H9 (cell line): ENCODE measurements around the gene CYSLTR2. TPM values are rescaled to one million over a fixed set of nuclear protein-coding genes. Genes with fewer than 3 reads are reported as not detected.

Experiments used
- DNase-seq: peaks from one replicate; pipeline ENCODE4 v3.0.0-alpha.2; 2017
- H2AFZ ChIP-seq: one replicate; pipeline ENCODE4 v1.6.1; 2013; ENCODE audit warnings: mild to moderate bottlenecking, low read length, control low read depth, moderate library complexity
- H2AK5ac ChIP-seq: 2 replicates; pipeline ENCODE4 v1.6.1; 2013; ENCODE audit warnings: low read length, control low read depth, mixed read lengths; ENCODE audit not compliant: insufficient read length
- H2BK120ac ChIP-seq: one replicate; pipeline ENCODE4 v1.6.1; 2013; ENCODE audit warnings: low read depth, mild to moderate bottlenecking, low read length, control low read depth, inconsistent platforms; ENCODE audit not compliant: poor library complexity, severe bottlenecking
- H2BK12ac ChIP-seq: 2 replicates; pipeline ENCODE4 v1.6.1; 2013; ENCODE audit warnings: low read length, control low read depth, mixed read lengths, low read depth; ENCODE audit not compliant: insufficient read length
- H2BK15ac ChIP-seq: 2 replicates; pipeline ENCODE4 v1.6.1; 2013; ENCODE audit warnings: low read depth, low read length, control low read depth
- H2BK20ac ChIP-seq: one replicate; pipeline ENCODE4 v1.6.1; 2013; ENCODE audit warnings: low read depth, mild to moderate bottlenecking, low read length, control low read depth, inconsistent platforms; ENCODE audit not compliant: poor library complexity, severe bottlenecking
- H2BK5ac ChIP-seq: 2 replicates; pipeline ENCODE4 v1.6.1; 2013; ENCODE audit warnings: low read length, control low read depth, mixed read lengths; ENCODE audit not compliant: insufficient read length
- H3K14ac ChIP-seq: 2 replicates; pipeline ENCODE4 v1.6.1; 2013; ENCODE audit warnings: low read length, control low read depth; ENCODE audit not compliant: insufficient read depth
- H3K18ac ChIP-seq: 2 replicates; pipeline ENCODE4 v1.6.1; 2013; ENCODE audit warnings: low read depth, mild to moderate bottlenecking, mixed read lengths, low read length, control low read depth; ENCODE audit not compliant: insufficient read length
- H3K23ac ChIP-seq: 2 replicates; pipeline ENCODE4 v1.6.1; 2013; ENCODE audit warnings: low read length, control low read depth, mixed read lengths, low read depth; ENCODE audit not compliant: insufficient read length
- H3K23me2 ChIP-seq: 2 replicates; pipeline ENCODE4 v1.6.1; 2013; ENCODE audit warnings: low read depth, mild to moderate bottlenecking, mixed read lengths, low read length, control low read depth; ENCODE audit not compliant: insufficient read length, poor library complexity, severe bottlenecking
- H3K27ac ChIP-seq: 2 replicates; pipeline ENCODE4 v1.5.1; 2013; ENCODE audit warnings: low read length, control low read depth, mixed read lengths, low read depth; ENCODE audit not compliant: insufficient read length
- H3K27me3 ChIP-seq: 2 replicates; pipeline ENCODE4 v1.6.1; 2013; ENCODE audit warnings: low read length, control low read depth, inconsistent platforms; ENCODE audit not compliant: insufficient read depth
- H3K4ac ChIP-seq: 2 replicates; pipeline ENCODE4 v1.6.1; 2013; ENCODE audit warnings: low read depth, mild to moderate bottlenecking, control low read depth, inconsistent platforms, low read length, moderate library complexity
- H3K4me1 ChIP-seq: 2 replicates; pipeline ENCODE4 v1.6.1; 2013; ENCODE audit warnings: low read length, control low read depth, inconsistent platforms; ENCODE audit not compliant: insufficient read depth
- H3K4me2 ChIP-seq: 2 replicates; pipeline ENCODE4 v1.6.1; 2013; ENCODE audit warnings: low read length, control low read depth, mixed read lengths; ENCODE audit not compliant: insufficient read length, insufficient read depth
- H3K56ac ChIP-seq: 2 replicates; pipeline ENCODE4 v1.6.1; 2013; ENCODE audit warnings: low read depth, mild to moderate bottlenecking, mixed read lengths, low read length, control low read depth; ENCODE audit not compliant: insufficient read length
- H3K79me1 ChIP-seq: 2 replicates; pipeline ENCODE4 v1.6.1; 2013; ENCODE audit warnings: low read depth, mild to moderate bottlenecking, moderate library complexity, low read length, control low read depth, inconsistent platforms; ENCODE audit not compliant: insufficient read depth, poor library complexity, severe bottlenecking
- H3K79me2 ChIP-seq: 2 replicates; pipeline ENCODE4 v1.6.1; 2013; ENCODE audit warnings: low read length, control low read depth, inconsistent platforms; ENCODE audit not compliant: insufficient read depth
- H3K9ac ChIP-seq: 2 replicates; pipeline ENCODE4 v1.6.1; 2013; ENCODE audit warnings: low read length, control low read depth, mixed read lengths; ENCODE audit not compliant: insufficient read length; ENCODE audit errors: extremely low read depth
- H3K9me3 ChIP-seq: one replicate; pipeline ENCODE4 v1.6.1; 2013; ENCODE audit warnings: low read depth, low read length, inconsistent platforms; ENCODE audit not compliant: control insufficient read depth
- H3T11ph ChIP-seq: one replicate; pipeline ENCODE4 v1.6.1; 2013; ENCODE audit warnings: mild to moderate bottlenecking, low read length, control low read depth, inconsistent platforms
- H4K20me1 ChIP-seq: one replicate; pipeline ENCODE4 v1.6.1; 2013; ENCODE audit not compliant: control insufficient read depth, insufficient read length, insufficient read depth
- H4K5ac ChIP-seq: 2 replicates; pipeline ENCODE4 v1.6.1; 2013; ENCODE audit warnings: low read depth, mild to moderate bottlenecking, mixed read lengths, low read length, control low read depth; ENCODE audit not compliant: insufficient read length
- H4K8ac ChIP-seq: replicated peaks from 2 replicates; pipeline ENCODE4 v1.6.1; 2013; ENCODE audit warnings: low read length, control low read depth, mixed read lengths, low read depth; ENCODE audit not compliant: insufficient read length
- H4K91ac ChIP-seq: 2 replicates; pipeline ENCODE4 v1.6.1; 2013; ENCODE audit warnings: low read depth, mild to moderate bottlenecking, moderate library complexity, mixed read lengths, low read length, control low read depth; ENCODE audit not compliant: insufficient read length
- H3K27ac Mint-ChIP-seq, 3 experiments: 2 replicates in 2 of 3; 3 replicates in 1 of 3; pipeline ENCODE4 v1.8.0; 2020 to 2021; ENCODE audit warnings: mixed read lengths in 3 of 3, mild to moderate bottlenecking in 1 of 3, moderate library complexity in 1 of 3
- H3K27me3 Mint-ChIP-seq: 2 replicates; pipeline ENCODE4 v1.8.0; 2021; ENCODE audit warnings: low read depth, mild to moderate bottlenecking, moderate library complexity, mixed read lengths
- H3K36me3 Mint-ChIP-seq, 3 experiments: 2 replicates in 2 of 3; 3 replicates in 1 of 3; pipeline ENCODE4 v1.8.0; 2020 to 2021; ENCODE audit warnings: low read depth in 3 of 3, mixed read lengths in 3 of 3; ENCODE audit not compliant: insufficient read depth in 1 of 3
- H3K4me1 Mint-ChIP-seq, 2 experiments: 2 replicates each; pipeline ENCODE4 v1.8.0; 2020; ENCODE audit warnings: mixed read lengths in 2 of 2
- H3K4me3 Mint-ChIP-seq, 2 experiments: 2 replicates in 1 of 2; 3 replicates in 1 of 2; pipeline ENCODE4 v1.8.0; 2020 to 2021; ENCODE audit warnings: mild to moderate bottlenecking in 2 of 2, mixed read lengths in 2 of 2, moderate library complexity in 1 of 2
- H3K9me3 Mint-ChIP-seq, 2 experiments: 2 replicates in 1 of 2; 3 replicates in 1 of 2; pipeline ENCODE4 v1.8.0; 2020; ENCODE audit warnings: mild to moderate bottlenecking in 2 of 2, mixed read lengths in 2 of 2, moderate library complexity in 1 of 2
- CTCF ChIP-seq: fragments of 200-600 bp; sonication (generic); conservative IDR thresholded peaks from 3 replicates; pipeline ENCODE4 v1.8.0; 2021; ENCODE audit warnings: antibody characterized with exemption, mild to moderate bottlenecking
- WGBS: extraction: QIAGEN DNeasy Blood & Tissue Kit; methylation state at CpG from one replicate; pipeline ENCODE4 v1.1.7; 2013; ENCODE audit warnings: missing lambda C conversion rate, low lambda C conversion rate, mixed read lengths; ENCODE audit not compliant: insufficient read length; ENCODE audit errors: extremely low coverage; 5-methylcytosine and 5-hydroxymethylcytosine counted together
- total RNA-seq: library from RNA; stranded (reverse); gene quantifications from 2 replicates; pipeline ENCODE4 v1.2.1, GENCODE V29; 2021

The CYSLTR2 gene
- total RNA-seq, 1 experiment from 2014 or later = not detected

DNA sequence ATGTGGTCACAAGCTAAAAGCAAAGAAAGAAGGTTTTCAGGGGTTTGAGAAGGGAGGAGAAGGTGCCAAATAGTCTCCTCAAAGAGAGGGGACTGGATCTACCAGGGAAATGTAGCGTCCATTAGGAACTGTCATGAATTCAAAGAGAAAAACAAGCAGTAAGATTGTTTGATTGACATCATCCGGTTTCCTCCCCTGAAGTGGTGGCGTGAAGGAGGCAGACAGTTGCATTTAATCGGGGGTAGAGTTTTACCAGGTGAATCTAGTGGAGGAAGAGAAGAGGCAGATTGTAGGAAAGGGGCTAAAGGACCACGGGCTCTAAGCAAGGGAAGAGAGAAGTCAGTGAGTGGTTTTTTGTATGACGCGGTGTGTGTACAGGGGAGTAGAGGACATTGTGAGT is 13.0 kb upstream of the CYSLTR2 start:
- H4K20me1 ChIP-seq = no peaks in the 10 kb centered on the region
- no peak overlapping the region for H4K5ac ChIP-seq
- H2AFZ ChIP-seq = no peak overlapping the region
- no peak overlapping the region for H2BK12ac ChIP-seq
- no peak overlapping the region for H2BK20ac ChIP-seq
- no peak overlapping the region for H3T11ph ChIP-seq
- no peaks in the 10 kb centered on the region for H3K79me1 ChIP-seq
- no peak for TF ChIP-seq CTCF
- H3K36me3 Mint-ChIP-seq = peaks cover 0 to 6% (median 5%) of the 10 kb centered on the region in 3 experiments; a peak in 4 of 7 replicates
- no peaks in the 10 kb centered on the region for H3K23me2 ChIP-seq
- H2AK5ac ChIP-seq = no peak overlapping the region
- H3K9me3 ChIP-seq = no peaks in the 10 kb centered on the region
- H3K14ac ChIP-seq = no peak overlapping the region
- H3K27me3 ChIP-seq = no peaks in the 10 kb centered on the region
- H3K9ac ChIP-seq = no peak overlapping the region
- H3K27me3 Mint-ChIP-seq = peaks cover 2% of the 10 kb centered on the region
- no peak overlapping the region for H3K4me3 Mint-ChIP-seq
- no peak overlapping the region for H3K4ac ChIP-seq
- H3K23ac ChIP-seq = no peak overlapping the region
- H2BK15ac ChIP-seq = no peak overlapping the region
- H3K9me3 Mint-ChIP-seq = peaks cover 7 to 12% of the 10 kb centered on the region in 2 experiments
- H3K79me2 ChIP-seq = no peaks in the 10 kb centered on the region
- H4K8ac ChIP-seq = no peak overlapping the region
- H3K56ac ChIP-seq = no peak overlapping the region
- no peak overlapping the region for H4K91ac ChIP-seq
- no peak for DNase-seq
- H3K18ac ChIP-seq = no peak overlapping the region
- H2BK5ac ChIP-seq = no peak overlapping the region
- H3K27ac Mint-ChIP-seq = no peak overlapping the region; a peak in 1 of 7 replicates
- no peak overlapping the region for H2BK120ac ChIP-seq
- no peak overlapping the region for H3K27ac ChIP-seq
- no peaks in the 10 kb centered on the region for H3K4me1 ChIP-seq
- peaks cover 0 to 6% of the 10 kb centered on the region in 2 experiments; a peak in 2 of 4 replicates for H3K4me1 Mint-ChIP-seq
- no CpG with 5 or more reads among the region's 7 CpGs for WGBS
- no peak overlapping the region for H3K4me2 ChIP-seq
